HEK293 (cell line): ENCODE results near the gene HS3ST6.

ENCODE experiments used
- FEZF1 ChIP-seq: fragments of 450-650 bp; formaldehyde crosslinking; IDR thresholded peaks from 2 replicates; pipeline ENCODE4 v1.5.1; 2016; ENCODE audit warnings: missing biosample characterization, missing genetic modification characterization
- HOXA7 ChIP-seq: sonication (generic); formaldehyde crosslinking; IDR thresholded peaks from 2 replicates; pipeline ENCODE4 v1.8.1; 2022; ENCODE audit warnings: missing genetic modification reagents, borderline replicate concordance
- ZNF121 ChIP-seq: fragments of 450-650 bp; formaldehyde crosslinking; IDR thresholded peaks from 2 replicates; pipeline ENCODE4 v1.5.1; 2016; ENCODE audit warnings: missing biosample characterization, missing genetic modification characterization
- ZNF239 ChIP-seq: fragments of 450-650 bp; formaldehyde crosslinking; IDR thresholded peaks from 2 replicates; pipeline ENCODE4 v1.5.1; 2016; ENCODE audit warnings: missing biosample characterization, missing genetic modification characterization
- ZNF350 ChIP-seq: fragments of 450-650 bp; formaldehyde crosslinking; IDR thresholded peaks from 2 replicates; pipeline ENCODE4 v1.5.0; 2017; ENCODE audit warnings: missing biosample characterization, mild to moderate bottlenecking, missing genetic modification characterization
- ZNF701 ChIP-seq: fragments of 450-650 bp; formaldehyde crosslinking; IDR thresholded peaks from 2 replicates; pipeline ENCODE4 v1.5.1; 2016; ENCODE audit warnings: missing biosample characterization, missing genetic modification characterization
- ZNF837 ChIP-seq: fragments of 450-650 bp; formaldehyde crosslinking; IDR thresholded peaks from 2 replicates; pipeline ENCODE4 v1.5.1; 2016; ENCODE audit warnings: missing biosample characterization, missing genetic modification characterization
- ZSCAN16 ChIP-seq: fragments of 450-650 bp; formaldehyde crosslinking; IDR thresholded peaks from 2 replicates; pipeline ENCODE4 v1.5.1; 2016; ENCODE audit warnings: missing biosample characterization, missing genetic modification characterization
- TF ChIP-seq, protein P1 (sequence below): fragments of 450-650 bp; formaldehyde crosslinking; IDR thresholded peaks from 2 replicates; pipeline ENCODE4 v1.5.1; 2016; ENCODE audit warnings: missing biosample characterization, missing genetic modification characterization
- TF ChIP-seq, protein P2 (sequence below): fragments of 450-650 bp; formaldehyde crosslinking; IDR thresholded peaks from 2 replicates; pipeline ENCODE4 v1.5.1; 2016; ENCODE audit warnings: missing biosample characterization, missing genetic modification characterization
- TF ChIP-seq, protein P3 (sequence below): fragments of 450-650 bp; formaldehyde crosslinking; IDR thresholded peaks from 2 replicates; pipeline ENCODE4 v1.5.1; 2017; ENCODE audit warnings: missing biosample characterization, missing genetic modification characterization
- TF ChIP-seq, protein P4 (sequence below): IDR thresholded peaks from 2 replicates; pipeline ENCODE4 v1.6.1; 2011; ENCODE audit warnings: mild to moderate bottlenecking, low read depth, low read length, borderline replicate concordance
- TF ChIP-seq, protein P5 (sequence below): fragments of 450-650 bp; formaldehyde crosslinking; IDR thresholded peaks from 2 replicates; pipeline ENCODE4 v1.5.1; 2016; ENCODE audit warnings: missing biosample characterization, missing genetic modification characterization

DNA sequence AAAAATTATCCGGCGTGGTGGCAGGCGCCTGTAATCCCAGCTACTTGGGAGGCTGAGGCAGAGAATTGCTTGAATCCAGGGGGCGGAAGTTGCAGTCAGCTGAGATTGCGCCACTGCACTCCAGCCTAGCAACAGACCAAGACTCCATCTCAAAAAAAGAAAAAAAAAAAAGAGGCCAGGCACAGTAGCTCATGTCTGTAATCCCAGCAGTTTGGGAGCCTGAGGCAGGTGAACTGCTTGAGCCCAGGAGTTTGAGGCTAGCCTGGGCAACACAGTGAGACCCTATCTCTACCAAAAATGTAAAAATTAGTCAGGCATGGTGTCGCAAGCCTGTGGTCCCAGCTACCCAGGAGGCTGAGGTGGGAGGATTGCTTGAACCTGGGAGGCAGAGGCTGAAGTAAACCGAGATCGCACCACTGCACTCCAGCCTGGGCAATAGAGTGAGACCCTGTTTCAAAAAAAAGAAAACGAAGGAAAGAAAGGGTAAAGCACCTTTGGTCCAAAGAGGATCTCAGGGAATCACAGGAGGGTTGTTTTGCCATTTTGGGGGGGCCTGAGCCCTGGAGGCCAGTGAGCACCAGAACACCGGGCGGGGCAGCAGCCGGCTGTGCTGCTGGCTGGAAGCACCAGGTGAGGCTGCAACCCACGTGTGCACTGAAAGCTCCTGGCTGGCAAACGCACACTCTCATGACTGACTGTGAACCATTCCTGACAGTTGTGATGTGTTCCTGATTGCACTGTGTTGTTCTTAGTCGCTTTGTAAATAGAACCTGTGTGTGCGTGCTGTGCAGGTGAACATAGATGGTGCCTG, 18.4 kb downstream of the HS3ST6 start:
- TF ChIP-seq, protein P1, sequence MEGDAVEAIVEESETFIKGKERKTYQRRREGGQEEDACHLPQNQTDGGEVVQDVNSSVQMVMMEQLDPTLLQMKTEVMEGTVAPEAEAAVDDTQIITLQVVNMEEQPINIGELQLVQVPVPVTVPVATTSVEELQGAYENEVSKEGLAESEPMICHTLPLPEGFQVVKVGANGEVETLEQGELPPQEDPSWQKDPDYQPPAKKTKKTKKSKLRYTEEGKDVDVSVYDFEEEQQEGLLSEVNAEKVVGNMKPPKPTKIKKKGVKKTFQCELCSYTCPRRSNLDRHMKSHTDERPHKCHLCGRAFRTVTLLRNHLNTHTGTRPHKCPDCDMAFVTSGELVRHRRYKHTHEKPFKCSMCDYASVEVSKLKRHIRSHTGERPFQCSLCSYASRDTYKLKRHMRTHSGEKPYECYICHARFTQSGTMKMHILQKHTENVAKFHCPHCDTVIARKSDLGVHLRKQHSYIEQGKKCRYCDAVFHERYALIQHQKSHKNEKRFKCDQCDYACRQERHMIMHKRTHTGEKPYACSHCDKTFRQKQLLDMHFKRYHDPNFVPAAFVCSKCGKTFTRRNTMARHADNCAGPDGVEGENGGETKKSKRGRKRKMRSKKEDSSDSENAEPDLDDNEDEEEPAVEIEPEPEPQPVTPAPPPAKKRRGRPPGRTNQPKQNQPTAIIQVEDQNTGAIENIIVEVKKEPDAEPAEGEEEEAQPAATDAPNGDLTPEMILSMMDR: no peak
- TF ChIP-seq ZNF239 (tag by site-specific recombination) (no peak), ZNF121 (peak; percentile 84), ZNF837 (tag by site-specific recombination) (no peak), HOXA7 (CRISPR knock-in tag) (no peak), ZNF701 (tag by site-specific recombination) (no peak), ZNF350 (no peak), FEZF1 (tag by site-specific recombination) (no peak), ZSCAN16 (tag by site-specific recombination) (no peak)
- TF ChIP-seq, protein P2, sequence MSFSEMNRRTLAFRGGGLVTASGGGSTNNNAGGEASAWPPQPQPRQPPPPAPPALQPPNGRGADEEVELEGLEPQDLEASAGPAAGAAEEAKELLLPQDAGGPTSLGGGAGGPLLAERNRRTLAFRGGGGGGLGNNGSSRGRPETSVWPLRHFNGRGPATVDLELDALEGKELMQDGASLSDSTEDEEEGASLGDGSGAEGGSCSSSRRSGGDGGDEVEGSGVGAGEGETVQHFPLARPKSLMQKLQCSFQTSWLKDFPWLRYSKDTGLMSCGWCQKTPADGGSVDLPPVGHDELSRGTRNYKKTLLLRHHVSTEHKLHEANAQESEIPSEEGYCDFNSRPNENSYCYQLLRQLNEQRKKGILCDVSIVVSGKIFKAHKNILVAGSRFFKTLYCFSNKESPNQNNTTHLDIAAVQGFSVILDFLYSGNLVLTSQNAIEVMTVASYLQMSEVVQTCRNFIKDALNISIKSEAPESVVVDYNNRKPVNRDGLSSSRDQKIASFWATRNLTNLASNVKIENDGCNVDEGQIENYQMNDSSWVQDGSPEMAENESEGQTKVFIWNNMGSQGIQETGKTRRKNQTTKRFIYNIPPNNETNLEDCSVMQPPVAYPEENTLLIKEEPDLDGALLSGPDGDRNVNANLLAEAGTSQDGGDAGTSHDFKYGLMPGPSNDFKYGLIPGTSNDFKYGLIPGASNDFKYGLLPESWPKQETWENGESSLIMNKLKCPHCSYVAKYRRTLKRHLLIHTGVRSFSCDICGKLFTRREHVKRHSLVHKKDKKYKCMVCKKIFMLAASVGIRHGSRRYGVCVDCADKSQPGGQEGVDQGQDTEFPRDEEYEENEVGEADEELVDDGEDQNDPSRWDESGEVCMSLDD (tag by site-specific recombination): no peak
- TF ChIP-seq, protein P3, sequence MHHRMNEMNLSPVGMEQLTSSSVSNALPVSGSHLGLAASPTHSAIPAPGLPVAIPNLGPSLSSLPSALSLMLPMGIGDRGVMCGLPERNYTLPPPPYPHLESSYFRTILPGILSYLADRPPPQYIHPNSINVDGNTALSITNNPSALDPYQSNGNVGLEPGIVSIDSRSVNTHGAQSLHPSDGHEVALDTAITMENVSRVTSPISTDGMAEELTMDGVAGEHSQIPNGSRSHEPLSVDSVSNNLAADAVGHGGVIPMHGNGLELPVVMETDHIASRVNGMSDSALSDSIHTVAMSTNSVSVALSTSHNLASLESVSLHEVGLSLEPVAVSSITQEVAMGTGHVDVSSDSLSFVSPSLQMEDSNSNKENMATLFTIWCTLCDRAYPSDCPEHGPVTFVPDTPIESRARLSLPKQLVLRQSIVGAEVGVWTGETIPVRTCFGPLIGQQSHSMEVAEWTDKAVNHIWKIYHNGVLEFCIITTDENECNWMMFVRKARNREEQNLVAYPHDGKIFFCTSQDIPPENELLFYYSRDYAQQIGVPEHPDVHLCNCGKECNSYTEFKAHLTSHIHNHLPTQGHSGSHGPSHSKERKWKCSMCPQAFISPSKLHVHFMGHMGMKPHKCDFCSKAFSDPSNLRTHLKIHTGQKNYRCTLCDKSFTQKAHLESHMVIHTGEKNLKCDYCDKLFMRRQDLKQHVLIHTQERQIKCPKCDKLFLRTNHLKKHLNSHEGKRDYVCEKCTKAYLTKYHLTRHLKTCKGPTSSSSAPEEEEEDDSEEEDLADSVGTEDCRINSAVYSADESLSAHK (tag by site-specific recombination): no peak
- TF ChIP-seq, protein P4, sequence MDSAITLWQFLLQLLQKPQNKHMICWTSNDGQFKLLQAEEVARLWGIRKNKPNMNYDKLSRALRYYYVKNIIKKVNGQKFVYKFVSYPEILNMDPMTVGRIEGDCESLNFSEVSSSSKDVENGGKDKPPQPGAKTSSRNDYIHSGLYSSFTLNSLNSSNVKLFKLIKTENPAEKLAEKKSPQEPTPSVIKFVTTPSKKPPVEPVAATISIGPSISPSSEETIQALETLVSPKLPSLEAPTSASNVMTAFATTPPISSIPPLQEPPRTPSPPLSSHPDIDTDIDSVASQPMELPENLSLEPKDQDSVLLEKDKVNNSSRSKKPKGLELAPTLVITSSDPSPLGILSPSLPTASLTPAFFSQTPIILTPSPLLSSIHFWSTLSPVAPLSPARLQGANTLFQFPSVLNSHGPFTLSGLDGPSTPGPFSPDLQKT: no peak
- TF ChIP-seq, protein P5, sequence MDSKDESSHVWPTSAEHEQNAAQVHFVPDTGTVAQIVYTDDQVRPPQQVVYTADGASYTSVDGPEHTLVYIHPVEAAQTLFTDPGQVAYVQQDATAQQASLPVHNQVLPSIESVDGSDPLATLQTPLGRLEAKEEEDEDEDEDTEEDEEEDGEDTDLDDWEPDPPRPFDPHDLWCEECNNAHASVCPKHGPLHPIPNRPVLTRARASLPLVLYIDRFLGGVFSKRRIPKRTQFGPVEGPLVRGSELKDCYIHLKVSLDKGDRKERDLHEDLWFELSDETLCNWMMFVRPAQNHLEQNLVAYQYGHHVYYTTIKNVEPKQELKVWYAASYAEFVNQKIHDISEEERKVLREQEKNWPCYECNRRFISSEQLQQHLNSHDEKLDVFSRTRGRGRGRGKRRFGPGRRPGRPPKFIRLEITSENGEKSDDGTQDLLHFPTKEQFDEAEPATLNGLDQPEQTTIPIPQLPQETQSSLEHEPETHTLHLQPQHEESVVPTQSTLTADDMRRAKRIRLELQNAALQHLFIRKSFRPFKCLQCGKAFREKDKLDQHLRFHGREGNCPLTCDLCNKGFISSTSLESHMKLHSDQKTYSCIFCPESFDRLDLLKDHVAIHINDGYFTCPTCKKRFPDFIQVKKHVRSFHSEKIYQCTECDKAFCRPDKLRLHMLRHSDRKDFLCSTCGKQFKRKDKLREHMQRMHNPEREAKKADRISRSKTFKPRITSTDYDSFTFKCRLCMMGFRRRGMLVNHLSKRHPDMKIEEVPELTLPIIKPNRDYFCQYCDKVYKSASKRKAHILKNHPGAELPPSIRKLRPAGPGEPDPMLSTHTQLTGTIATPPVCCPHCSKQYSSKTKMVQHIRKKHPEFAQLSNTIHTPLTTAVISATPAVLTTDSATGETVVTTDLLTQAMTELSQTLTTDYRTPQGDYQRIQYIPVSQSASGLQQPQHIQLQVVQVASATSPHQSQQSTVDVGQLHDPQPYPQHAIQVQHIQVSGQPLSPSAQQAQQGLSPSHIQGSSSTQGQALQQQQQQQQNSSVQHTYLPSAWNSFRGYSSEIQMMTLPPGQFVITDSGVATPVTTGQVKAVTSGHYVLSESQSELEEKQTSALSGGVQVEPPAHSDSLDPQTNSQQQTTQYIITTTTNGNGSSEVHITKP (tag by site-specific recombination): no peak
